ENCODE data around the gene EXD1.
"Not testable (repeated sequence)": the region's sequence is repeated elsewhere in the genome, so short reads cannot be mapped to it uniquely, and the experiment has no call there.

The EXD1 gene

DNA sequence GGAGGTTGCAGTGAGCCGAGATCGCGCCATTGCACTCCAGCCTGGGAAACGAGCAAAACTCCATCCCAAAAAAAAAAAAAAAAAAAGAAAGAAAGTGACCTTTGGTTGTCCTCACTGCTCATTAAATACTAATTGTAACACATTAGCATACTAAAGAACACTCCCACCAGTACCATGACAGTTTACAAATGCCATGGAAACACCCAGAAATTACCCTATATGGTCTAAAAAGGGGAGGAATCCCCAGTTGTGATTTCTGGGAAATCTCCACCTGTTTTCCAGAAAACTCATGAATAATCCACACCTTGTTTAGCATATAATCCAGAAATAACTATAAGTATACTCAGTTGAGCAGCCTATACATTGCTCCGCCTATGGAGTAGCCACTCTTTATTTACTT, 90.9 kb downstream of the EXD1 start:
- H3K9me3 Mint-ChIP-seq: no peaks in the 10 kb centered on the region
- ATAC-seq (no peak), DNase-seq (no peak)
- H3K4me1 Mint-ChIP-seq: no peaks in the 10 kb centered on the region
- no peak overlapping the region for H3K27ac Mint-ChIP-seq
- H3K27me3 Mint-ChIP-seq: no peaks in the 10 kb centered on the region
- H3K36me3 Mint-ChIP-seq (ENCODE audit: low read depth): no peaks in the 10 kb centered on the region
- H3K4me3 Mint-ChIP-seq: no peak overlapping the region

DNA sequence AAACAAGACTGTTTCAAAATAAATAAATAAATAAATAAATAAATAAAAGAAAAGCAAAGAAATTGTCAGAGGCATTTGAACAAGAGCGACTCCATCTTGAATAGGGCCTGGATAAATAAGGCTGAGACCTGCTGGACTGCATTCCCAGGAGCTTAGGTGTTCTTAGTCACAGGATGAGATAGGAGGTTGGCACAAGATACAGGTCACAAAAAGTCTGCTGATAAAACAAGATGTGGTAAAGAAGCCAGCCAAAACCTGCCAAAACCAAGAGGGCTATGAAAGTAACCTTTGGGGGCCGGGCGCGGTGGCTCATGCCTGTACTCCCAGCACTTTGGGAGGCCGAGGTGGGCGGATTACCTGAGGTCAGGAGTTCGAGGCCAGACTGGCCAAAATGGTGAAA, 91.4 kb downstream of the EXD1 start:
- H3K27me3 Mint-ChIP-seq; ATAC-seq; H3K9me3 Mint-ChIP-seq; H3K4me1 Mint-ChIP-seq; H3K36me3 Mint-ChIP-seq (ENCODE audit: low read depth); H3K4me3 Mint-ChIP-seq; DNase-seq; H3K27ac Mint-ChIP-seq: not testable (repeated sequence)

DNA sequence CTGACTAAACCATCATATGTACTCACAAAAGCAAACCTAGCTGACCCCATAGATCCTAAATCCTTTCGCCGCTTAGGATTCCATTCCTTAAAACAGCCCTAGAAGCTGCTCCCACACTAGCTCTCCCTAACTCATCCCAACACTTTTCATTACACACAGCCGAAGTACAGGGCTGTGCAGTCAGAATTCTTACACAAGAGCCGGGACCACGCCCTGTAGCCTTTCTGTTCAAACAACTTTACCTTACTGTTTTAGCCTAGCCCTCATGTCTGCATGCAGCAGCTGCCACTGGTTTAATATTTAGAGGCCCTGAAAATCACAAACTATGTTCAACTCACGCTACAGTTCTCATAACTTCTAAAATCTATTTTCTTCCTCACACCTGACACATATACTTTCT, 95.0 kb downstream of the EXD1 start:
- peaks cover 12% of the 10 kb centered on the region for H3K27me3 Mint-ChIP-seq
- H3K36me3 Mint-ChIP-seq (ENCODE audit: low read depth); H3K27ac Mint-ChIP-seq; DNase-seq; H3K4me3 Mint-ChIP-seq; H3K9me3 Mint-ChIP-seq; H3K4me1 Mint-ChIP-seq; ATAC-seq: not testable (repeated sequence)

DNA sequence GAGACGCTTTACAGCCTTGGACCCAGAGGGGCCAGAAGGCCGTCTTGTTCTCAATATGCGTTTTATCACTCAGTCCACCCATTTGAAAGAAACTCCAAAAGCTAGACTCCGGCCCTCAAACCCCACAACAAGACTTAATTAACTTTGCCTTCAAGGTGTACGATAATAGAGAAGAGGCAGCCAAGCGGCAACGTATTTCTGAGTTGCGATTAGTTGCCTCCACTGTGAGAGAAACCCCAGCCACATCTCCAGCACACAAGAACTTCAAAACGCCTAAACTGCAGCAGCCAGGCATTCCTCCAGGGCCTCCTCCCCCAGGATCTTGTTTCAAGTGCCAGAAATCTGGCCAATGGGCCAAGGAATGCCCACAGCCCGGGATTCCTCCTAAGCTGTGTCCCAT, 97.1 kb downstream of the EXD1 start:
- H3K27me3 Mint-ChIP-seq: peaks cover 12% of the 10 kb centered on the region
- H3K4me3 Mint-ChIP-seq: no peak overlapping the region
- no peaks in the 10 kb centered on the region for H3K4me1 Mint-ChIP-seq
- no peak for DNase-seq
- no peaks in the 10 kb centered on the region for H3K9me3 Mint-ChIP-seq
- H3K27ac Mint-ChIP-seq: no peak overlapping the region
- ATAC-seq: no peak
- H3K36me3 Mint-ChIP-seq (ENCODE audit: low read depth): no peaks in the 10 kb centered on the region

Data from activated naive CD8-positive, alpha-beta T cell treated with anti-CD3 and anti-CD28 coated beads, Interleukin-2, amount 50 U/mL, for 24 hours (primary cell).